DOHH2 (cell line): ENCODE measurements around the gene MAN1C1.

Experiments
- H3F3A ChIP-seq: fragments of 200-600 bp; sonication (generic), shearing (Covaris generic); 2 replicates; pipeline ENCODE4 v1.6.0; 2016; ENCODE audit warnings: antibody characterized with exemption, mild to moderate bottlenecking; ENCODE audit not compliant: control insufficient read depth, insufficient read depth
- H3K27ac ChIP-seq: fragments of 200-600 bp; sonication (generic); 2 replicates; pipeline ENCODE4 v1.5.1; 2014; ENCODE audit warnings: low read depth, mild to moderate bottlenecking, low read length, moderate library complexity
- H3K27me3 ChIP-seq: fragments of 200-600 bp; sonication (generic); 2 replicates; pipeline ENCODE4 v1.6.1; 2014; ENCODE audit warnings: mild to moderate bottlenecking, low read length, mixed read lengths; ENCODE audit not compliant: control insufficient read depth
- H3K36me3 ChIP-seq: fragments of 200-600 bp; sonication (generic); 2 replicates; pipeline ENCODE4 v1.6.1; 2014; ENCODE audit warnings: mild to moderate bottlenecking, low read length, moderate library complexity, mixed read lengths; ENCODE audit not compliant: control insufficient read depth
- H3K4me1 ChIP-seq: fragments of 200-600 bp; sonication (generic); 2 replicates; pipeline ENCODE4 v1.6.1; 2014; ENCODE audit warnings: mild to moderate bottlenecking, low read length, mixed read lengths; ENCODE audit not compliant: control insufficient read depth
- H3K4me2 ChIP-seq: fragments of 200-600 bp; sonication (generic); 2 replicates; pipeline ENCODE4 v1.6.0; 2014; ENCODE audit warnings: mild to moderate bottlenecking, low read length, moderate library complexity
- H3K4me3 ChIP-seq: fragments of 200-600 bp; sonication (generic); 2 replicates; pipeline ENCODE4 v1.5.1; 2014; ENCODE audit warnings: mild to moderate bottlenecking, low read length, mixed read lengths
- H3K79me2 ChIP-seq: fragments of 200-600 bp; sonication (generic); 2 replicates; pipeline ENCODE4 v1.6.1; 2014; ENCODE audit warnings: mild to moderate bottlenecking, low read length, mixed read lengths; ENCODE audit not compliant: control insufficient read depth
- H3K9me2 ChIP-seq: fragments of 200-600 bp; sonication (generic); replicated peaks from 2 replicates; pipeline ENCODE4 v1.6.1; 2014; ENCODE audit warnings: mild to moderate bottlenecking, low read length, mixed read lengths; ENCODE audit not compliant: control insufficient read depth
- H3K9me3 ChIP-seq: fragments of 200-600 bp; sonication (generic); 2 replicates; pipeline ENCODE4 v1.6.1; 2014; ENCODE audit warnings: antibody characterized with exemption, low read length, mixed read lengths; ENCODE audit not compliant: control insufficient read depth, insufficient read depth
- H4K20me1 ChIP-seq: fragments of 200-600 bp; sonication (generic); 2 replicates; pipeline ENCODE4 v1.6.0; 2014; ENCODE audit warnings: low read depth, mild to moderate bottlenecking, antibody characterized with exemption, low read length, moderate library complexity; ENCODE audit not compliant: control insufficient read depth, insufficient read depth
- EZH2phosphoT487 ChIP-seq: fragments of 200-600 bp; sonication (generic); IDR thresholded peaks from 2 replicates; pipeline ENCODE4 v1.6.1; 2017; ENCODE audit warnings: borderline replicate concordance, mild to moderate bottlenecking, antibody characterized with exemption, low read length, moderate library complexity, mixed read lengths
- TF ChIP-seq, protein P1 (sequence below): fragments of 200-600 bp; sonication (generic); IDR thresholded peaks from one replicate; pipeline ENCODE4 v1.5.1; 2014; ENCODE audit warnings: antibody characterized with exemption, mild to moderate bottlenecking, low read depth, low read length; ENCODE audit not compliant: poor library complexity, severe bottlenecking

Gene MAN1C1

DNA sequence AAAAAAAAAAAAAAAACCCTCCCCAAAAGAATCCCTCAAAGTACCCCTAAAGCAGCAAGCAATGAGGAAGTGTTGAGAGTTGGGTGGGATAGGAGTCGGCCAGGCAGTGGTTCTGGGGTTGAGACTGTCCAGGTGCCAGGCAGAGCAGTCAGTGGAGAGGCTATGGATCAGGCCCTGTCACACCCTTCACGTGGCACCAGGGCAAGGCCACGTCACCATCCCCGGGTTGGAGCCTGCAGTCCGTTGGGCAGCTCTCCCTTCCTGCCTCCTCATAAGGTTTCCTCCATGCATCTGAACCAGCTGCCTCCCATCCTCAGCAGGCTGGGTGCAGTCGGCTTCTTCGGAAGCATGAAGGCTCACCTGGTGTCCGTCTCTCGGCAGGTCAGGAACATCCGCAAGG is 146.9 kb downstream of the MAN1C1 start:
- no peaks in the 10 kb centered on the region for H3K9me2 ChIP-seq
- TF ChIP-seq, protein P1, sequence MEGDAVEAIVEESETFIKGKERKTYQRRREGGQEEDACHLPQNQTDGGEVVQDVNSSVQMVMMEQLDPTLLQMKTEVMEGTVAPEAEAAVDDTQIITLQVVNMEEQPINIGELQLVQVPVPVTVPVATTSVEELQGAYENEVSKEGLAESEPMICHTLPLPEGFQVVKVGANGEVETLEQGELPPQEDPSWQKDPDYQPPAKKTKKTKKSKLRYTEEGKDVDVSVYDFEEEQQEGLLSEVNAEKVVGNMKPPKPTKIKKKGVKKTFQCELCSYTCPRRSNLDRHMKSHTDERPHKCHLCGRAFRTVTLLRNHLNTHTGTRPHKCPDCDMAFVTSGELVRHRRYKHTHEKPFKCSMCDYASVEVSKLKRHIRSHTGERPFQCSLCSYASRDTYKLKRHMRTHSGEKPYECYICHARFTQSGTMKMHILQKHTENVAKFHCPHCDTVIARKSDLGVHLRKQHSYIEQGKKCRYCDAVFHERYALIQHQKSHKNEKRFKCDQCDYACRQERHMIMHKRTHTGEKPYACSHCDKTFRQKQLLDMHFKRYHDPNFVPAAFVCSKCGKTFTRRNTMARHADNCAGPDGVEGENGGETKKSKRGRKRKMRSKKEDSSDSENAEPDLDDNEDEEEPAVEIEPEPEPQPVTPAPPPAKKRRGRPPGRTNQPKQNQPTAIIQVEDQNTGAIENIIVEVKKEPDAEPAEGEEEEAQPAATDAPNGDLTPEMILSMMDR = no peak
- no peak for TF ChIP-seq EZH2phosphoT487
- H4K20me1 ChIP-seq = no peaks in the 10 kb centered on the region
- peaks cover 16% of the 10 kb centered on the region; the same call in 1 of the 2 replicates for H3K27me3 ChIP-seq
- no peaks in the 10 kb centered on the region for H3K79me2 ChIP-seq
- H3K4me1 ChIP-seq = no peaks in the 10 kb centered on the region
- H3K9me3 ChIP-seq = no peaks in the 10 kb centered on the region
- no peak overlapping the region for H3K27ac ChIP-seq
- no peak overlapping the region for H3K4me2 ChIP-seq
- no peaks in the 10 kb centered on the region for H3K36me3 ChIP-seq
- H3F3A ChIP-seq = no peaks in the 10 kb centered on the region
- no peak overlapping the region for H3K4me3 ChIP-seq

DNA sequence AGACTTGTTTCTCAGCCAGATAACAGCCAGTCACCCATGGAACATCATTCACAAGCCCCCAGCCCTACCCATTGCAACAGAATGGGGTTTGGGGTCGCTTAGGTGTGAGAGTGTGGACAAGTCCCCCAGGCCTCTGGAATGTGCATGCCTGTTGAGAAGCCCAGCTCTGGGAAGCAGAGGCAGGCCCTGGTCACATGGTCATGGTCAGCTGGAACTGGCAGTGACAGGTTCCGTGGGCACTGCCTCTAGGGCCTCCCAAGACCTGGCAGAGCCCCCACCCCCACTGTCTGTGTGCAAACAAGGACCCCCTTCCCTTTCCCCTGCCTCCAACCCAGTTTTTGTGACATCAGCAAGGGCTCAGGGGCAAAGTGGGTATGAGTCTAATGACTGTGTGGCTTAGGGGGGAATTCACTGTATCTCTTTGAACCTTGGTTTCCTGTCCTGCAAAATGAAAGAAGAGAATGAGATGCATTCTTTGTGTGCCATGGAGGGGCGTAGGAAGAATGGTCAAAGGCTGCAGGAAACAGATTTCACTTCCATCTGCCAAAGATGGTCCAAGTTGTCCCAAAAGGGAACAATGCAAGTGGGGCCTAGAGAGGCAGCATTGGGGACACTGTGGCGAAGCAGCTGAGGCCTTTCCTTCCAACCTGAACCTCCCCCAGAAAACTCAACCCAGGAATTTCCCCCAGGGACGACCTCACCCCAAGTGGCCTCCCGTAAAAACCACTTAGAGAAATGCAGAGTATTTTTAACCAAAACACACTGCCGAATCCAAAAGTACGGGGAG is 148.7 kb downstream of the MAN1C1 start:
- H3K79me2 ChIP-seq = no peaks in the 10 kb centered on the region
- H3K9me2 ChIP-seq = no peaks in the 10 kb centered on the region
- peaks cover 7% of the 10 kb centered on the region; the same call in 1 of the 2 replicates for H3K27me3 ChIP-seq
- TF ChIP-seq EZH2phosphoT487 = no peak
- TF ChIP-seq, protein P1 = no peak
- no peaks in the 10 kb centered on the region for H3K4me1 ChIP-seq
- no peaks in the 10 kb centered on the region for H3K9me3 ChIP-seq
- H4K20me1 ChIP-seq = no peaks in the 10 kb centered on the region
- no peak overlapping the region for H3K27ac ChIP-seq
- H3K4me2 ChIP-seq = no peak overlapping the region
- H3F3A ChIP-seq = no peaks in the 10 kb centered on the region
- H3K4me3 ChIP-seq = no peak overlapping the region
- H3K36me3 ChIP-seq = no peaks in the 10 kb centered on the region

DNA sequence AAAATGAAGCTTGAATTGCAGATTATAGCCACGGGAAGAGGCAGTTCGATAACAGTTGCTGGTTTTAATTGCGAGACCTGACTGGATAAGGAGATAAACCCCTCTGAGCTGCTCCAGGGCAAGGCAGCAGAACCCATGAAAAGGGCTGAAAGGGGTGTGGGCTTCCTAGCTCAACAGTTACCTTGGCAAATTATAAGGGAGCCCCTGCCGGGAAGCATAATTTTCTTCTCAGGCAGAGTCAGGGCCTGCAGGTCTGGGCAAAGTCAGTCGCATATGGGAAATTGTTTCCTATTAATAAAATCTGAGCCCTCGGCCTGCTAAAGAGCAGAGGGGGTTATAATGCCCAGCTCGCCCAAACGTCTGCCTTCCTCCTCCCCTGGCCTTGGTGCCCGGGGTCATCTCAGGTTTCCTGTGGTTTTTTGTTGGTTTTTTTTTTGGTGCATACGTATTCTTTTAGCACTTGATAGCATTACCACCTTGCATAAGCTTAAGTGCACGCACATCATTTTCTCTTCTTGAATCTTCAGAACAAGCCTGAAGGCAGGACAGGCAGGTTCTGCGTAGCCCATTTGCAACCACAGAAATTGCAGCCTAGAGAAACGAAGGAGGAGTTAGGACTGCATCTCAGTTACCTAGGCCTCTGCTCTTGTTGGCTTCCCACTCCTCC is 149.5 kb downstream of the MAN1C1 start:
- Histone ChIP-seq H3F3A (no peaks in the 10 kb centered on the region), H3K27me3 (peaks cover 8% of the 10 kb centered on the region), H3K4me1 (peaks cover 2% of the 10 kb centered on the region; the same call in 1 of the 2 replicates), H4K20me1 (no peaks in the 10 kb centered on the region), H3K79me2 (no peaks in the 10 kb centered on the region), H3K4me3 (no peak overlapping the region), H3K9me2 (no peaks in the 10 kb centered on the region), H3K9me3 (no peaks in the 10 kb centered on the region), H3K27ac (no peak overlapping the region), H3K4me2 (no peak overlapping the region), H3K36me3 (no peaks in the 10 kb centered on the region)
- TF ChIP-seq, protein P1 = no peak
- no peak for TF ChIP-seq EZH2phosphoT487
